ENCODE results near the gene ABHD16A.

- TF ChIP-seq CTCF (IDR thresholded peaks at IDR 0.05) = no peak
- no peak for TF ChIP-seq POLR2A (IDR thresholded peaks at IDR 0.05)
Measured at GRCh38 chr6:31727034-31727716, 24.1 kb upstream of the ABHD16A start.

Measured in Peyer's patch (tissue), 4 donors.